Measurements from ENCODE around the gene RASSF3. TPM values are rescaled to one million over a fixed set of nuclear protein-coding genes. Genes with fewer than 3 reads are reported as not detected.

RASSF3 gene
- total RNA-seq, 1 experiment from 2014 or later, result 107 TPM

- POLR2A ChIA-PET, result interaction anchor here (0.6 kb wide), 1 partner anchor 27 kb away, joined by 6 read pairs; no protein-coding TSS in a partner anchor
- Histone ChIP-seq H3K4me1 (ENCODE audit: control insufficient read depth, insufficient read depth, low read length) (peaks cover 52% of the 10 kb centered on the region), H3K36me3 (ENCODE audit: control insufficient read depth, insufficient read depth, low read length) (no peaks in the 10 kb centered on the region), H3K9me3 (ENCODE audit: control insufficient read depth, insufficient read depth, low read depth, low read length) (no peaks in the 10 kb centered on the region), H3K27ac (ENCODE audit: low read length) (peak overlapping the region; percentile 81), H3K27me3 (ENCODE audit: control insufficient read depth, insufficient read depth, low read length) (no peaks in the 10 kb centered on the region), H3K4me3 (ENCODE audit: low read depth in 2 of 2, low read length in 2 of 2) (no peak overlapping the region)
- CTCF ChIA-PET, result no interaction called here
- TF ChIP-seq TCF7L2 (IDR thresholded peaks at IDR 0.05; ENCODE audit: low read depth, low read length) (no peak), CTCF (IDR thresholded peaks at IDR 0.05) (no peak), REST (IDR thresholded peaks at IDR 0.05; ENCODE audit: insufficient read depth in 1 of 2, low read depth in 2 of 2, low read length in 1 of 2) (no peak), SIN3A (IDR thresholded peaks at IDR 0.05; ENCODE audit: borderline replicate concordance, insufficient read depth, low read depth, low read length) (no peak), POLR2AphosphoS5 (IDR thresholded peaks at IDR 0.05; ENCODE audit: low read depth, low read length) (no peak)
- ATAC-seq, result no peak
- in situ Hi-C loops (cut with HindIII; ENCODE audit: low pct_unique_long_range_greater_than_20kb, low sequenced_read_pairs), result no loop called here
- DNase-seq (ENCODE audit: low read depth, low spot score), result no peak
- intact Hi-C loops (cut with micrococcal nuclease; ENCODE audit: unreplicated experiment), result no loop called here
- no TSS peak for BruUV-seq (replicated peaks)
These were observed 39.2 kb downstream of the RASSF3 start for GRCh38 chr12:64649487-64649886.

GRCh38 chr12:64650762-64651161 is 40.5 kb downstream of the RASSF3 start:
- Histone ChIP-seq H3K36me3 (ENCODE audit: control insufficient read depth, insufficient read depth, low read length) (no peaks in the 10 kb centered on the region), H3K4me1 (ENCODE audit: control insufficient read depth, insufficient read depth, low read length) (peaks cover 54% of the 10 kb centered on the region), H3K27me3 (ENCODE audit: control insufficient read depth, insufficient read depth, low read length) (no peaks in the 10 kb centered on the region), H3K27ac (ENCODE audit: low read length) (peak overlapping the region; percentile 81), H3K9me3 (ENCODE audit: control insufficient read depth, insufficient read depth, low read depth, low read length) (no peaks in the 10 kb centered on the region), H3K4me3 (ENCODE audit: low read depth in 2 of 2, low read length in 2 of 2) (peak overlapping the region in 1 of 2 experiments; percentile 13; a peak in 1 of 4 replicates)
- BruUV-seq (replicated peaks), result no TSS peak
- intact Hi-C loops (cut with micrococcal nuclease; ENCODE audit: unreplicated experiment), result no loop called here
- peak; percentile 86 for ATAC-seq
- in situ Hi-C loops (cut with HindIII; ENCODE audit: low pct_unique_long_range_greater_than_20kb, low sequenced_read_pairs), result no loop called here
- ChIA-PET CTCF (interaction anchor here (0.6 kb wide), 1 partner anchor 145 kb away, joined by 6 read pairs; no protein-coding TSS in a partner anchor), POLR2A (interaction anchor here (0.5 to 1.0 kb wide), 2 partner anchors 11 to 13 kb away, joined by 7 to 11 read pairs; no protein-coding TSS in a partner anchor)
- DNase-seq (ENCODE audit: low read depth, low spot score), result peak; percentile 75
- TF ChIP-seq POLR2AphosphoS5 (IDR thresholded peaks at IDR 0.05; ENCODE audit: low read depth, low read length) (peak; percentile 70; the same call in 1 of the 2 replicates), SIN3A (IDR thresholded peaks at IDR 0.05; ENCODE audit: borderline replicate concordance, insufficient read depth, low read depth, low read length) (no peak), TCF7L2 (IDR thresholded peaks at IDR 0.05; ENCODE audit: low read depth, low read length) (peak; percentile 70), REST (IDR thresholded peaks at IDR 0.05; ENCODE audit: insufficient read depth in 1 of 2, low read depth in 2 of 2, low read length in 1 of 2) (no peak)

Data from Panc1 (cell line).